HepG2 (cell line): ENCODE results near the gene RNF10. TPM values are rescaled to one million over a fixed set of nuclear protein-coding genes. Genes with fewer than 3 reads are reported as not detected.

Experiments used
- ATAC-seq: fragments of 200-7000 bp; cut with Tn5 transposase; 3 replicates; pipeline ENCODE4 v1.9.1; 2020; ENCODE audit warnings: mild to moderate bottlenecking, moderate library complexity
- BruUV-seq: library from RNA; stranded (reverse); fragments of 400-500 nt; replicated peaks from 2 replicates; lab custom pipeline; 2021; lab: Mats Ljungman, UMichigan
- CTCF ChIA-PET: fragments of 300-600 bp; formaldehyde crosslinking; extraction: SDS; loops from one replicate; lab custom pipeline; 2021; ENCODE audit warnings: low total read pairs, inconsistent platforms, low intra/inter-chr PET ratio; lab: Yijun Ruan, JAX
- POLR2A ChIA-PET: fragments of 350-600 bp; sonication (Branson Sonifier 250); formaldehyde crosslinking; loops from one replicate; lab custom pipeline; 2020; ENCODE audit warnings: antibody characterized with exemption, inconsistent platforms; lab: Yijun Ruan, JAX
- DNase-seq: peaks from one replicate; pipeline ENCODE4 v3.0.0-alpha.2; 2015; ENCODE audit warnings: low spot score
- FAIRE-seq: peaks from 3 replicates; lab custom pipeline; 2011; peaks lifted over from hg19 to GRCh38; lab: Jason Lieb, UNC
- H2AFZ ChIP-seq: one replicate; pipeline ENCODE4 v1.6.1; 2011; ENCODE audit warnings: low read length, inconsistent platforms
- H3K27ac ChIP-seq: fragments of 300-600 bp; 3 replicates; pipeline ENCODE4 v1.8.0; 2011; ENCODE audit warnings: mixed run types, mild to moderate bottlenecking, mixed read lengths, low read length, inconsistent platforms; ENCODE audit not compliant: insufficient read depth; ENCODE audit errors: extremely low read length
- H3K27me3 ChIP-seq, 2 experiments: fragments of 200-600 bp in 1 of 2; 2 replicates in 1 of 2; 3 replicates in 1 of 2; pipeline versions ENCODE4 v1.6.0 to v1.8.0; 2011; ENCODE audit warnings: low read length in 2 of 2, mild to moderate bottlenecking in 2 of 2, moderate library complexity in 2 of 2, inconsistent platforms in 1 of 2; ENCODE audit not compliant: insufficient read depth in 2 of 2, control insufficient read depth in 1 of 2
- H3K36me3 ChIP-seq, 2 experiments: fragments of 200-600 bp in 1 of 2; replicated peaks in 1 of 2; 2 replicates in 1 of 2; 3 replicates in 1 of 2; pipeline versions ENCODE4 v1.5.1 to v1.8.0; 2011; ENCODE audit warnings: low read length in 2 of 2, inconsistent platforms in 1 of 2; ENCODE audit not compliant: insufficient read depth in 2 of 2, control insufficient read depth in 1 of 2
- H3K4me1 ChIP-seq: 2 replicates; pipeline ENCODE4 v1.5.1; 2012; ENCODE audit warnings: low read length, inconsistent platforms; ENCODE audit not compliant: insufficient read depth
- H3K4me2 ChIP-seq: 2 replicates; pipeline ENCODE4 v1.6.0; 2011; ENCODE audit warnings: low read depth, low read length, inconsistent platforms
- H3K4me3 ChIP-seq, 3 experiments: fragments of 200-600 bp in 1 of 3; sonication (generic), shearing (Covaris generic) in 1 of 3; replicated peaks in 1 of 3; 2 replicates each; pipeline ENCODE4 v1.5.1; 2011 to 2016; ENCODE audit warnings: low read length in 3 of 3, inconsistent platforms in 2 of 3, low read depth in 2 of 3, mild to moderate bottlenecking in 2 of 3, control low read depth in 1 of 3, mixed read lengths in 1 of 3; ENCODE audit not compliant: insufficient read depth in 1 of 3
- H3K79me2 ChIP-seq: one replicate; pipeline ENCODE4 v1.6.1; 2011; ENCODE audit warnings: low read length, inconsistent platforms; ENCODE audit not compliant: insufficient read depth
- H3K9ac ChIP-seq: 2 replicates; pipeline ENCODE4 v1.6.0; 2011; ENCODE audit warnings: mild to moderate bottlenecking, low read depth, low read length, inconsistent platforms; ENCODE audit not compliant: insufficient read depth
- H3K9me3 ChIP-seq: 2 replicates; pipeline ENCODE4 v1.5.1; 2012; ENCODE audit warnings: mild to moderate bottlenecking, low read length
- H4K20me1 ChIP-seq: 2 replicates; pipeline ENCODE4 v1.6.0; 2011; ENCODE audit warnings: inconsistent platforms, mild to moderate bottlenecking, low read length, moderate library complexity; ENCODE audit not compliant: insufficient read depth
- CBX5 ChIP-seq: sonication (generic); formaldehyde crosslinking; IDR thresholded peaks from 2 replicates; pipeline ENCODE4 v1.4.0; 2020; ENCODE audit warnings: missing genetic modification reagents, borderline replicate concordance
- GABPA ChIP-seq, 2 experiments: IDR thresholded peaks; 2 replicates each; pipeline ENCODE4 v1.6.1; 2011 to 2016; ENCODE audit warnings: low read depth in 2 of 2, low read length in 1 of 2, missing biosample characterization in 1 of 2, missing genetic modification characterization in 1 of 2
- KLF12 ChIP-seq: sonication (generic); formaldehyde crosslinking; IDR thresholded peaks from 2 replicates; pipeline ENCODE4 v1.4.0; 2020; ENCODE audit warnings: missing genetic modification reagents, borderline replicate concordance
- SIN3A ChIP-seq: IDR thresholded peaks from 2 replicates; pipeline ENCODE4 v1.6.1; 2011; ENCODE audit warnings: low read depth, mild to moderate bottlenecking, control low read depth, low read length, borderline replicate concordance
- ZIK1 ChIP-seq: sonication (generic); formaldehyde crosslinking; IDR thresholded peaks from 2 replicates; pipeline ENCODE4 v1.5.0; 2020; ENCODE audit warnings: mild to moderate bottlenecking, low read depth, missing genetic modification reagents, borderline replicate concordance
- ZMAT3 ChIP-seq: sonication (generic); formaldehyde crosslinking; conservative IDR thresholded peaks from 2 replicates; pipeline ENCODE4 v1.7.0; 2021; ENCODE audit warnings: missing genetic modification reagents
- ZNF225 ChIP-seq: sonication (generic); formaldehyde crosslinking; IDR thresholded peaks from 2 replicates; pipeline ENCODE4 v1.4.0; 2020; ENCODE audit warnings: mild to moderate bottlenecking, missing genetic modification reagents
- ZNF431 ChIP-seq: sonication (generic); formaldehyde crosslinking; IDR thresholded peaks from 2 replicates; pipeline ENCODE4 v1.9.0; 2022; ENCODE audit warnings: missing genetic modification reagents, low read depth, mild to moderate bottlenecking, borderline replicate concordance
- ZNF446 ChIP-seq: sonication (generic); formaldehyde crosslinking; IDR thresholded peaks from 2 replicates; pipeline ENCODE4 v1.5.0; 2020; ENCODE audit warnings: mild to moderate bottlenecking, missing genetic modification reagents
- WGBS: methylation state at CpG from one replicate; pipeline ENCODE4 v1.1.6; 2017; ENCODE audit warnings: low lambda C conversion rate; 5-methylcytosine and 5-hydroxymethylcytosine counted together
- in situ Hi-C: cut with HindIII; loops from 2 replicates; pipeline ENCODE4 v1.10.0; 2017; ENCODE audit warnings: low pct_unique_long_range_greater_than_20kb; ENCODE audit not compliant: extremely low pct_ligation_motif_present
- intact Hi-C: fragments of 100-400 bp; cut with micrococcal nuclease; formaldehyde crosslinking; loops from one replicate; pipeline ENCODE4 v1.10.0; 2022; ENCODE audit not compliant: unreplicated experiment
- polyA plus RNA-seq, 8 experiments: library from polyadenylated mRNA; depleted of rRNA in 3 of 8; stranded (reverse) in 7 of 8; unstranded in 1 of 8; fragments of >200 nt; fragmentation: Illumina TruSeq in 4 of 8; extraction: Trizol in 4 of 8; gene quantifications; 2 replicates each; pipeline versions ENCODE4 v1.2.1 to v1.2.3, GENCODE V29; 2011 to 2016; ENCODE audit warnings: low read depth in 4 of 8, missing spikeins in 1 of 8, mixed read lengths in 1 of 8; ENCODE audit not compliant: insufficient read depth in 1 of 8
- total RNA-seq, 5 experiments: library from RNA; depleted of rRNA; stranded (reverse); fragments of >200 nt; fragmentation: Illumina TruSeq; extraction: Trizol; gene quantifications; 2 replicates each; pipeline ENCODE4 v1.2.3, GENCODE V29; 2016; ENCODE audit warnings: low read depth in 1 of 5
- TF ChIP-seq, protein P1 (sequence below), 2 experiments: sonication (generic) in 1 of 2; formaldehyde crosslinking in 1 of 2; IDR thresholded peaks; 2 replicates each; pipeline versions ENCODE4 v1.4.0 to v1.6.1; 2018 to 2020; ENCODE audit warnings: missing genetic modification reagents in 2 of 2, borderline replicate concordance in 1 of 2, low read depth in 1 of 2, mild to moderate bottlenecking in 1 of 2, missing biosample characterization in 1 of 2
- TF ChIP-seq, protein P2 (sequence below): sonication (generic); formaldehyde crosslinking; IDR thresholded peaks from 2 replicates; pipeline ENCODE4 v1.5.0; 2020; ENCODE audit warnings: missing genetic modification reagents
- TF ChIP-seq, protein P3 (sequence below): sonication (generic); formaldehyde crosslinking; IDR thresholded peaks from 2 replicates; pipeline ENCODE4 v1.4.0; 2020; ENCODE audit warnings: missing genetic modification reagents
- TF ChIP-seq, protein P4 (sequence below): sonication (generic); formaldehyde crosslinking; IDR thresholded peaks from 2 replicates; pipeline ENCODE4 v1.5.0; 2020; ENCODE audit warnings: mild to moderate bottlenecking, missing genetic modification reagents, moderate library complexity

RNF10 gene
- total and polyA plus RNA-seq, 2 of the 13 experiments (the other 11 are each of a cell fraction or from before 2014, with no cell fraction given), result 62.5 to 88.0 TPM

DNA sequence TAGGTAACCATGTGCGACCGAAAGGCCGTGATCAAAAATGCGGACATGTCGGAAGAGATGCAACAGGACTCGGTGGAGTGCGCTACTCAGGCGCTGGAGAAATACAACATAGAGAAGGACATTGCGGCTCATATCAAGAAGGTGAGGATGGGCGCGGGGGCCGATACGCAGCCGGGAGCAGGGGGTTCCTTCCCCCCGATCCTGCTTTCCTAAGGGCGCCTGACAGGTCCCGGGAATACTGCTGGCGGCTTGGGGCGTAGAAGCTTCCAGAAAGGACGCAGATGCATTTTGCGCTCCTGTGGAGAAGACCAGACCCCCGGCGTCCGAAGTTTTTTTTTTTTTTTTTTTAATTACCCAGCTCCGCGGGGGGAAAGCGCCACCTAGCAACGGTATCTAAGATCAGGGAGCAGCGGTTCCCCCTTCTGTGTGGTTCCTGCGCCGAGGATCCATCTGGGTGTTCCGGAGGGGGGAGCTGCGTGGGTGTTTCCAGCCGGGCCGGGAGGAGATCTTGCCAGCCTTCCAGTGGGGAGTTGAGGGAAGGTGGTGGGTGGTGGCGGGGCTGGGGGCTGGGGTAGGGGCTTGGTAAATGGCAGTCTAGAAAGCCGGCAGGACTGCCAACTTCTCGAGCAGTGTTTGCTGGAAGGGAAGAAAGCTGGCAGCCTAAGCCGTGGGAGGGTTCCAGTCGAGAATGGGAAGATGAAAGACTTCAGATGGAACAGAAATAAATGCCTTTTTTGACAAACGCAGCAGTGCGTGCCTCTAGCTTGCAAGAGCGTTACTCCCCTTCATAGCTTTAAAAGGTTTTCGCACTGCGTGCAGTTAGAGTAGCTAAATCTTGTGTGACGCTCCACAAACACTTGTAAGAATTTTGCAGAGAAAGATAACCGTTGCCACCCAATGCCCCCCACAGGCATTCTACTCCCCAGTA lies 37.5 kb upstream of the RNF10 start:
- CTCF ChIA-PET, result no interaction called here
- Histone ChIP-seq H3K9me3 (no peaks in the 10 kb centered on the region), H3K27ac (peak overlapping the region; percentile 69), H3K4me3 (peak overlapping the region; percentile 95 to 100 (median 97)), H4K20me1 (peaks cover 10% of the 10 kb centered on the region), H3K9ac (peak overlapping the region; percentile 88), H3K27me3 (no peaks in the 10 kb centered on the region; a peak in 1 of 5 replicates), H2AFZ (no peak overlapping the region), H3K4me1 (peaks cover 28% of the 10 kb centered on the region), H3K79me2 (peaks cover 27% of the 10 kb centered on the region), H3K4me2 (peak overlapping the region; percentile 87), H3K36me3 (peaks cover 2 to 9% of the 10 kb centered on the region in 2 experiments; a peak in 3 of 5 replicates)
- DNase-seq (no peak), ATAC-seq (peak; percentile 50), FAIRE-seq (no peak)
- BruUV-seq, result no TSS peak
- WGBS, result 2% methylated on average over 42 of the region's 47 CpGs
- intact Hi-C loops (loop anchor here (2.0 to 5.0 kb wide), 2 partner anchors 28 to 41 kb away; partner anchors contain the start of gene SRSF9), in situ Hi-C loops (no loop called here)
- POLR2A ChIA-PET, result interaction anchor here (0.6 to 2.8 kb wide), 19 partner anchors 8 to 507 kb away, joined by 3 to 30 read pairs (median 4); partner anchors contain the start of genes COQ5, COX6A1, POP5 and RNU4-1
- TF ChIP-seq, protein P1, sequence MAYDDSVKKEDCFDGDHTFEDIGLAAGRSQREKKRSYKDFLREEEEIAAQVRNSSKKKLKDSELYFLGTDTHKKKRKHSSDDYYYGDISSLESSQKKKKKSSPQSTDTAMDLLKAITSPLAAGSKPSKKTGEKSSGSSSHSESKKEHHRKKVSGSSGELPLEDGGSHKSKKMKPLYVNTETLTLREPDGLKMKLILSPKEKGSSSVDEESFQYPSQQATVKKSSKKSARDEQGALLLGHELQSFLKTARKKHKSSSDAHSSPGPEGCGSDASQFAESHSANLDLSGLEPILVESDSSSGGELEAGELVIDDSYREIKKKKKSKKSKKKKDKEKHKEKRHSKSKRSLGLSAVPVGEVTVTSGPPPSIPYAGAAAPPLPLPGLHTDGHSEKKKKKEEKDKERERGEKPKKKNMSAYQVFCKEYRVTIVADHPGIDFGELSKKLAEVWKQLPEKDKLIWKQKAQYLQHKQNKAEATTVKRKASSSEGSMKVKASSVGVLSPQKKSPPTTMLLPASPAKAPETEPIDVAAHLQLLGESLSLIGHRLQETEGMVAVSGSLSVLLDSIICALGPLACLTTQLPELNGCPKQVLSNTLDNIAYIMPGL (CRISPR knock-in tag; IDR thresholded peaks at IDR 0.05; ENCODE audit: borderline replicate concordance in 1 of 2, low read depth in 1 of 2), result 0 out of 4 replicates have a peak, but pooled peaks of 1 of the 2 experiments have one; percentile 4
- TF ChIP-seq ZMAT3 (no peak), ZIK1 (CRISPR knock-in tag) (0 out of 2 replicates have a peak, but pooled peaks have one; percentile 23), ZNF431 (CRISPR knock-in tag) (0 out of 2 replicates have a peak, but pooled peaks have one; percentile 0), CBX5 (no peak), ZNF446 (CRISPR knock-in tag) (peak; percentile 64; the same call in 1 of the 2 replicates), KLF12 (CRISPR knock-in tag) (peak; percentile 25; the same call in 1 of the 2 replicates), SIN3A (0 out of 2 replicates have a peak, but pooled peaks have one; percentile 34), GABPA (IDR thresholded peaks at IDR 0.05; ENCODE audit: low read depth, low read length) (no peak), GABPA (CRISPR knock-in tag; IDR thresholded peaks at IDR 0.05; ENCODE audit: low read depth) (no peak), ZNF225 (no peak)
- TF ChIP-seq, protein P2, sequence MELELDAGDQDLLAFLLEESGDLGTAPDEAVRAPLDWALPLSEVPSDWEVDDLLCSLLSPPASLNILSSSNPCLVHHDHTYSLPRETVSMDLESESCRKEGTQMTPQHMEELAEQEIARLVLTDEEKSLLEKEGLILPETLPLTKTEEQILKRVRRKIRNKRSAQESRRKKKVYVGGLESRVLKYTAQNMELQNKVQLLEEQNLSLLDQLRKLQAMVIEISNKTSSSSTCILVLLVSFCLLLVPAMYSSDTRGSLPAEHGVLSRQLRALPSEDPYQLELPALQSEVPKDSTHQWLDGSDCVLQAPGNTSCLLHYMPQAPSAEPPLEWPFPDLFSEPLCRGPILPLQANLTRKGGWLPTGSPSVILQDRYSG (CRISPR knock-in tag), result peak; percentile 24; the same call in 1 of the 2 replicates
- TF ChIP-seq, protein P3, sequence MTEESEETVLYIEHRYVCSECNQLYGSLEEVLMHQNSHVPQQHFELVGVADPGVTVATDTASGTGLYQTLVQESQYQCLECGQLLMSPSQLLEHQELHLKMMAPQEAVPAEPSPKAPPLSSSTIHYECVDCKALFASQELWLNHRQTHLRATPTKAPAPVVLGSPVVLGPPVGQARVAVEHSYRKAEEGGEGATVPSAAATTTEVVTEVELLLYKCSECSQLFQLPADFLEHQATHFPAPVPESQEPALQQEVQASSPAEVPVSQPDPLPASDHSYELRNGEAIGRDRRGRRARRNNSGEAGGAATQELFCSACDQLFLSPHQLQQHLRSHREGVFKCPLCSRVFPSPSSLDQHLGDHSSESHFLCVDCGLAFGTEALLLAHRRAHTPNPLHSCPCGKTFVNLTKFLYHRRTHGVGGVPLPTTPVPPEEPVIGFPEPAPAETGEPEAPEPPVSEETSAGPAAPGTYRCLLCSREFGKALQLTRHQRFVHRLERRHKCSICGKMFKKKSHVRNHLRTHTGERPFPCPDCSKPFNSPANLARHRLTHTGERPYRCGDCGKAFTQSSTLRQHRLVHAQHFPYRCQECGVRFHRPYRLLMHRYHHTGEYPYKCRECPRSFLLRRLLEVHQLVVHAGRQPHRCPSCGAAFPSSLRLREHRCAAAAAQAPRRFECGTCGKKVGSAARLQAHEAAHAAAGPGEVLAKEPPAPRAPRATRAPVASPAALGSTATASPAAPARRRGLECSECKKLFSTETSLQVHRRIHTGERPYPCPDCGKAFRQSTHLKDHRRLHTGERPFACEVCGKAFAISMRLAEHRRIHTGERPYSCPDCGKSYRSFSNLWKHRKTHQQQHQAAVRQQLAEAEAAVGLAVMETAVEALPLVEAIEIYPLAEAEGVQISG (CRISPR knock-in tag), result no peak
- TF ChIP-seq, protein P4, sequence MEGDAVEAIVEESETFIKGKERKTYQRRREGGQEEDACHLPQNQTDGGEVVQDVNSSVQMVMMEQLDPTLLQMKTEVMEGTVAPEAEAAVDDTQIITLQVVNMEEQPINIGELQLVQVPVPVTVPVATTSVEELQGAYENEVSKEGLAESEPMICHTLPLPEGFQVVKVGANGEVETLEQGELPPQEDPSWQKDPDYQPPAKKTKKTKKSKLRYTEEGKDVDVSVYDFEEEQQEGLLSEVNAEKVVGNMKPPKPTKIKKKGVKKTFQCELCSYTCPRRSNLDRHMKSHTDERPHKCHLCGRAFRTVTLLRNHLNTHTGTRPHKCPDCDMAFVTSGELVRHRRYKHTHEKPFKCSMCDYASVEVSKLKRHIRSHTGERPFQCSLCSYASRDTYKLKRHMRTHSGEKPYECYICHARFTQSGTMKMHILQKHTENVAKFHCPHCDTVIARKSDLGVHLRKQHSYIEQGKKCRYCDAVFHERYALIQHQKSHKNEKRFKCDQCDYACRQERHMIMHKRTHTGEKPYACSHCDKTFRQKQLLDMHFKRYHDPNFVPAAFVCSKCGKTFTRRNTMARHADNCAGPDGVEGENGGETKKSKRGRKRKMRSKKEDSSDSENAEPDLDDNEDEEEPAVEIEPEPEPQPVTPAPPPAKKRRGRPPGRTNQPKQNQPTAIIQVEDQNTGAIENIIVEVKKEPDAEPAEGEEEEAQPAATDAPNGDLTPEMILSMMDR (CRISPR knock-in tag), result peak; percentile 42
